IMR-90 (cell line): Measurements from ENCODE around the gene TIMM50. TPM values are rescaled to one million over a fixed set of nuclear protein-coding genes. Genes with fewer than 3 reads are reported as not detected.
A peak's percentile ranks its signal among the peaks of the same experiment; 100 is the strongest.

ENCODE experiments used
- ATAC-seq: fragments of 200-7000 bp; cut with Tn5 transposase; 2 replicates; pipeline ENCODE4 v1.9.1; 2020; ENCODE audit warnings: low read depth, mild to moderate bottlenecking, moderate library complexity
- BruUV-seq: library from RNA; stranded (reverse); fragments of 400-500 nt; replicated peaks from 2 replicates; lab custom pipeline; 2021; lab: Mats Ljungman, UMichigan
- CTCF ChIA-PET: fragments of 300-600 bp; formaldehyde crosslinking; extraction: SDS; loops from one replicate; lab custom pipeline; 2021; ENCODE audit warnings: antibody characterized with exemption; lab: Yijun Ruan, JAX
- POLR2A ChIA-PET: fragments of 300-600 bp; sonication (Branson Sonifier 250); formaldehyde crosslinking; loops from one replicate; lab custom pipeline; 2022; ENCODE audit warnings: antibody characterized with exemption; ENCODE audit not compliant: unreplicated experiment; lab: Charles Lee
- DNase-seq: peaks from one replicate; pipeline ENCODE4 v3.0.0; 2013
- H2AFZ ChIP-seq: replicated peaks from 2 replicates; pipeline ENCODE3; 2013; ENCODE audit warnings: low read length, mild to moderate bottlenecking; ENCODE audit not compliant: poor library complexity
- H2AK5ac ChIP-seq: 2 replicates; pipeline ENCODE4 v1.6.1; 2013; ENCODE audit warnings: low read depth, low read length, inconsistent platforms
- H2AK9ac ChIP-seq: replicated peaks from 2 replicates; pipeline ENCODE3; 2013; ENCODE audit warnings: mild to moderate bottlenecking, low read depth, low read length, moderate library complexity; ENCODE audit not compliant: poor library complexity
- H2BK120ac ChIP-seq: 2 replicates; pipeline ENCODE4 v1.6.1; 2013; ENCODE audit warnings: low read depth, low read length, inconsistent platforms
- H2BK15ac ChIP-seq: 3 replicates; pipeline ENCODE4 v1.6.1; 2013; ENCODE audit warnings: low read depth, low read length, inconsistent platforms
- H2BK20ac ChIP-seq: 2 replicates; pipeline ENCODE4 v1.6.1; 2013; ENCODE audit warnings: low read depth, mild to moderate bottlenecking, inconsistent platforms, low read length, moderate library complexity
- H2BK5ac ChIP-seq: 2 replicates; pipeline ENCODE4 v1.6.1; 2013; ENCODE audit warnings: mild to moderate bottlenecking, low read depth, low read length, inconsistent platforms; ENCODE audit not compliant: poor library complexity, severe bottlenecking
- H3K14ac ChIP-seq: replicated peaks from 2 replicates; pipeline ENCODE4 v1.6.1; 2013; ENCODE audit warnings: low read depth, low read length, inconsistent platforms
- H3K18ac ChIP-seq: 2 replicates; pipeline ENCODE4 v1.6.1; 2013; ENCODE audit warnings: low read depth, low read length, control low read depth
- H3K23ac ChIP-seq: 2 replicates; pipeline ENCODE4 v1.6.1; 2013; ENCODE audit warnings: low read depth, low read length, inconsistent platforms
- H3K27ac ChIP-seq: 2 replicates; pipeline ENCODE4 v1.5.1; 2013; ENCODE audit warnings: mild to moderate bottlenecking, control low read depth, low read length; ENCODE audit not compliant: insufficient read depth
- H3K27me3 ChIP-seq: 2 replicates; pipeline ENCODE4 v1.6.1; 2013; ENCODE audit warnings: low read length; ENCODE audit not compliant: control insufficient read depth, insufficient read depth
- H3K36me3 ChIP-seq: 2 replicates; pipeline ENCODE4 v1.6.1; 2013; ENCODE audit warnings: low read length, mixed read lengths; ENCODE audit not compliant: control insufficient read depth, insufficient read depth
- H3K4ac ChIP-seq: 2 replicates; pipeline ENCODE4 v1.6.1; 2013; ENCODE audit warnings: low read depth, low read length, inconsistent platforms
- H3K4me1 ChIP-seq: 2 replicates; pipeline ENCODE4 v1.6.1; 2013; ENCODE audit warnings: low read length, mixed read lengths; ENCODE audit not compliant: control insufficient read depth, insufficient read depth
- H3K4me2 ChIP-seq: 2 replicates; pipeline ENCODE4 v1.6.1; 2013; ENCODE audit warnings: low read depth, mild to moderate bottlenecking, control low read depth, low read length, moderate library complexity
- H3K4me3 ChIP-seq: 2 replicates; pipeline ENCODE4 v1.5.1; 2013; ENCODE audit warnings: low read depth, mild to moderate bottlenecking, control low read depth, low read length, moderate library complexity; ENCODE audit not compliant: insufficient read depth
- H3K56ac ChIP-seq: 2 replicates; pipeline ENCODE4 v1.6.1; 2013; ENCODE audit warnings: low read length, inconsistent platforms; ENCODE audit not compliant: insufficient read depth; ENCODE audit errors: extremely low read depth
- H3K79me1 ChIP-seq, 2 experiments: 2 replicates each; pipeline ENCODE4 v1.6.1; 2013; ENCODE audit warnings: low read length in 2 of 2, inconsistent platforms in 1 of 2, low read depth in 1 of 2
- H3K9ac ChIP-seq: 2 replicates; pipeline ENCODE4 v1.6.1; 2013; ENCODE audit warnings: low read depth, low read length, control low read depth
- H3K9me1 ChIP-seq: 2 replicates; pipeline ENCODE4 v1.6.1; 2013; ENCODE audit warnings: low read length, inconsistent platforms; ENCODE audit not compliant: insufficient read depth
- H3K9me3 ChIP-seq: 2 replicates; pipeline ENCODE4 v1.6.1; 2013; ENCODE audit warnings: low read length; ENCODE audit not compliant: control insufficient read depth, insufficient read depth
- H4K20me1 ChIP-seq: 2 replicates; pipeline ENCODE4 v1.6.1; 2013; ENCODE audit warnings: low read length, inconsistent platforms; ENCODE audit not compliant: insufficient read depth
- H4K5ac ChIP-seq: 2 replicates; pipeline ENCODE4 v1.6.1; 2013; ENCODE audit warnings: mild to moderate bottlenecking, low read depth, low read length, control low read depth
- H4K8ac ChIP-seq, 2 experiments: 2 replicates each; pipeline ENCODE4 v1.6.1; 2013; ENCODE audit warnings: low read depth in 2 of 2, low read length in 2 of 2, control low read depth in 1 of 2, inconsistent platforms in 1 of 2
- H4K91ac ChIP-seq: 2 replicates; pipeline ENCODE4 v1.6.1; 2013; ENCODE audit warnings: low read depth, low read length, inconsistent platforms; ENCODE audit not compliant: insufficient read depth
- BHLHE40 ChIP-seq: fragments of 150-350 bp; IDR thresholded peaks from 2 replicates; pipeline ENCODE4 v1.6.1; 2016; ENCODE audit warnings: mild to moderate bottlenecking, low read depth, low read length
- CHD1 ChIP-seq: IDR thresholded peaks from 2 replicates; pipeline ENCODE4 v1.6.1; 2012; ENCODE audit warnings: low read depth, low read length, improper control_type of control experiment
- MXI1 ChIP-seq: IDR thresholded peaks from 2 replicates; pipeline ENCODE4 v1.6.1; 2012; ENCODE audit warnings: low read depth, mild to moderate bottlenecking, low read length, moderate library complexity, borderline replicate concordance
- RCOR1 ChIP-seq: IDR thresholded peaks from 2 replicates; pipeline ENCODE4 v1.6.1; 2012; ENCODE audit warnings: mild to moderate bottlenecking, low read length, improper control_type of control experiment; ENCODE audit not compliant: insufficient replicate concordance
- USF2 ChIP-seq: fragments of 150-350 bp; IDR thresholded peaks from 2 replicates; pipeline ENCODE4 v1.6.1; 2017; ENCODE audit warnings: mild to moderate bottlenecking, antibody characterized with exemption, low read length, low read depth
- WGBS, 2 experiments: methylation state at CpG; one replicate each; pipeline versions ENCODE4 v1.1.5 to v1.1.7; 2013; ENCODE audit warnings: missing lambda C conversion rate in 2 of 2; ENCODE audit not compliant: insufficient read length in 1 of 2; ENCODE audit errors: extremely low coverage in 2 of 2; 5-methylcytosine and 5-hydroxymethylcytosine counted together
- dilution Hi-C: fragments of 300-500 bp; cut with HindIII; formaldehyde crosslinking; loops from one replicate; pipeline ENCODE4 v1.14.3; 2018; ENCODE audit warnings: low sequenced_read_pairs; ENCODE audit not compliant: unreplicated experiment
- in situ Hi-C: fragments of 300-500 bp; cut with MboI; formaldehyde crosslinking; loops from 3 replicates; pipeline ENCODE4 v1.14.3; 2019; ENCODE audit warnings: low sequenced_read_pairs, inconsistent platforms, mixed read lengths
- intact Hi-C: fragments of 100-400 bp; cut with micrococcal nuclease; formaldehyde crosslinking; loops from 2 replicates; pipeline ENCODE4 v1.10.0; 2022
- polyA plus RNA-seq, 3 experiments: library from polyadenylated mRNA; depleted of rRNA; stranded (reverse); fragments of >200 nt; gene quantifications; 2 replicates each; pipeline ENCODE4 v1.2.3, GENCODE V29; 2012; ENCODE audit warnings: low replicate concordance in 1 of 3
- total RNA-seq: library from RNA; depleted of rRNA; stranded (reverse); fragments of >200 nt; gene quantifications from 2 replicates; pipeline ENCODE4 v1.2.3, GENCODE V29; 2012

The TIMM50 gene
- total and polyA plus RNA-seq, 2 of the 4 experiments (the other 2 are of a cell fraction): 52.0 to 76.8 TPM

GRCh38 chr19:39506944-39507714, 26.5 kb downstream of the TIMM50 start:
- Histone ChIP-seq H3K4me3 (peak overlapping the region; percentile 65), H3K18ac (no peak overlapping the region), H3K4me2 (peak overlapping the region; percentile 75), H4K8ac (peak overlapping the region; percentile 66 to 97), H4K5ac (peak overlapping the region; percentile 30; the same call in 1 of the 2 replicates), H3K36me3 (no peaks in the 10 kb centered on the region), H2AK9ac (peak overlapping the region; percentile 93), H3K9ac (peak overlapping the region; percentile 33; the same call in 1 of the 2 replicates), H3K9me1 (peaks cover 3% of the 10 kb centered on the region; the same call in 1 of the 2 replicates), H2AFZ (peak overlapping the region; percentile 97), H3K27ac (no peak overlapping the region), H3K23ac (0 out of 2 replicates have a peak overlapping the region, but pooled peaks have one; percentile 85), H2BK120ac (no peak overlapping the region), H3K79me1 (no peaks in the 10 kb centered on the region), H3K14ac (no peak overlapping the region; the same call in 1 of the 2 replicates), H2AK5ac (no peak overlapping the region), H3K4me1 (no peaks in the 10 kb centered on the region), H2BK5ac (no peak overlapping the region), H3K9me3 (no peaks in the 10 kb centered on the region), H3K56ac (no peak overlapping the region), H3K27me3 (peaks cover 23% of the 10 kb centered on the region; the same call in 1 of the 2 replicates), H4K91ac (no peak overlapping the region), H3K4ac (peak overlapping the region; percentile 50; the same call in 1 of the 2 replicates), H4K20me1 (no peaks in the 10 kb centered on the region), H2BK15ac (no peak overlapping the region), H2BK20ac (no peak overlapping the region)
- peak; percentile 67 for DNase-seq
- CTCF ChIA-PET: interaction anchor here (0.6 kb wide), 1 partner anchor 24 kb away, joined by 3 read pairs; no protein-coding TSS in a partner anchor
- WGBS, 2 experiments: 3% methylated on average over 76 of the region's 96 CpGs; no CpG with 5 or more reads in 1 of the 2 experiments
- BruUV-seq: no TSS peak
- POLR2A ChIA-PET: no interaction called here
- in situ Hi-C loops (no loop called here), intact Hi-C loops (no loop called here), dilution Hi-C loops (no loop called here)
- no peak for TF ChIP-seq CHD1
- TF ChIP-seq BHLHE40: peak; percentile 85
- peak; percentile 66 for TF ChIP-seq USF2
- no peak for TF ChIP-seq RCOR1
- TF ChIP-seq MXI1: peak; percentile 14; the same call in 1 of the 2 replicates
- peak; percentile 90 for ATAC-seq
